ENCODE measurements around the gene NLRC3.

GRCh38 chr16:3520413-3520812 is 56.8 kb downstream of the NLRC3 start:
- TF ChIP-seq EZH2 (IDR thresholded peaks at IDR 0.05; ENCODE audit: borderline replicate concordance, insufficient read depth, low read depth, low read length, poor library complexity, severe bottlenecking): no peak
- TF ChIP-seq CTCF (IDR thresholded peaks at IDR 0.05): no peak
